Measurements from ENCODE around the gene SNAPC5. TPM values are rescaled to one million over a fixed set of nuclear protein-coding genes. Genes with fewer than 3 reads are reported as not detected.
"Not testable (repeated sequence)": the region's sequence is repeated elsewhere in the genome, so short reads cannot be mapped to it uniquely, and the experiment has no call there.

The SNAPC5 gene
- total and polyA plus RNA-seq, 10 of the 15 experiments (the other 5 are each of a cell fraction or from before 2014, with no cell fraction given) = 14.4 to 53.5 (median 36.9) TPM

DNA sequence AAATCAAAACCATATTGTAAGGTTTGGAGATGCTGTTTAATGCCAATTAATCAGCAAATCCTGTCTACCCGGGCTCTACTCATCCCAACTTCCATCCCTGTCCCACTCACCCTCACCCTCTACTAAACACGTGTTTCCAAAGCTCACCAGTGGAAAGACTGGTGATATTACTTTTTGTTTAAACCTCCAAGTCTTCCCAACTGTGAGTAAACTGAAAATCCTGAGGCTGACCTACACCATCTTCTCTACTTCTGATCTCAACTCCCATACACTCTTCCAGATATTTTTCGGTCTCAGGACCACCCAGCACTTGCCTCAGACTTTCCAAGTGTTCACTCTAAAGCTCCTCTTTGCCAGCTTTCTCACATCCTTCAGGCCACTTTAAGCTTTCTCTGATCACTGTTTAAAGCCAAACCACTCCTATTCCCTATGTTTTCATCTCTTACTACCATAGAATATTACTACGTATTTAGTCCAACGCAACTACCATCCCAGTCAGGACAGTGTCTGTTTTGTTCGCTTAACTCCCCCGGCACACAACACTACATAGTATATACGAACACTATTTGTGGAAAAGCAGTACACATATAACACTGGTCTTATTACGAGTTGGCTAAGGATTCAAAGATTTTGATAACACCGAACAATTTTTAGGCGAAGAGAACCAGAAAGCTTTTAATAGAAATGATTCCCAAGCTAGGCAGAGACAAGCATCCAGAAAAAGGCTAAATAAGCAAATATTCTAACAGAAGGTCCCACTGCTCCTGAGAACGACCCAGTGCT, 6.4 kb upstream of the SNAPC5 start:
- ChIA-PET POLR2A (interaction anchor here (0.5 to 2.3 kb wide), 9 partner anchors 31 to 283 kb away, joined by 3 to 9 read pairs (median 5); partner anchors contain the start of genes MAP2K1 and TIPIN), CTCF (interaction anchor here (1.2 to 1.9 kb wide), 3 partner anchors 63 to 149 kb away, joined by 4 to 11 read pairs (median 5); partner anchors contain the start of gene MAP2K1), SMC1A (ENCODE audit: uncharacterized antibody, unreplicated experiment) (interaction anchor here (0.7 to 2.5 kb wide), 5 partner anchors 93 to 582 kb away, joined by 4 to 10 read pairs (median 7); no protein-coding TSS in a partner anchor), RAD21 (ENCODE audit: unreplicated experiment) (interaction anchor here (0.7 to 1.5 kb wide), 2 partner anchors 101 to 118 kb away, joined by 3 to 4 read pairs; partner anchors contain the start of gene MAP2K1)
- H3K27ac ChIP-seq (ENCODE audit: control insufficient read depth, insufficient read depth) = peak overlapping the region; percentile 97
- BruUV-seq (replicated peaks) = TSS peak; percentile 71
- in situ Hi-C loops (cut with MboI) = loop anchor here (5.0 kb wide), 1 partner anchor 147 kb away; the partner anchor contains the start of gene TIPIN
- H3K9me3 ChIP-seq (replicated peaks; ENCODE audit: control insufficient read depth, insufficient read depth, low read length) = no peaks in the 10 kb centered on the region
- no peak overlapping the region for H2AFZ ChIP-seq (ENCODE audit: control insufficient read depth, low read depth, low read length)
- DNase-seq (ENCODE audit: low read depth, low spot score) (no peak), FAIRE-seq (no peak), ATAC-seq (no peak)
- H3K4me2 ChIP-seq (ENCODE audit: control insufficient read depth, insufficient read depth) = peak overlapping the region; percentile 39
- peaks cover 4% of the 10 kb centered on the region; the same call in 1 of the 2 replicates for H3K4me1 ChIP-seq (ENCODE audit: control insufficient read depth, insufficient read depth, low read length)
- peaks cover 4 to 29% of the 10 kb centered on the region in 2 experiments for H3K36me3 ChIP-seq (ENCODE audit: control insufficient read depth in 2 of 2, insufficient read depth in 2 of 2, low read length in 1 of 2)
- TF ChIP-seq MTA3 (IDR thresholded peaks at IDR 0.05; ENCODE audit: borderline replicate concordance, low read length) = peak; percentile 27; the same call in 1 of the 2 replicates
- no peak for TF ChIP-seq CHD2 (IDR thresholded peaks at IDR 0.05; ENCODE audit: borderline replicate concordance, low read depth, low read length)
- peaks cover 81% of the 10 kb centered on the region for H3K79me2 ChIP-seq (ENCODE audit: control insufficient read depth, insufficient read depth, low read length)
- peak overlapping the region; percentile 97 for H3K9ac ChIP-seq (ENCODE audit: control insufficient read depth, insufficient read depth, low read length)
- peak overlapping the region; percentile 99 for H3K4me3 ChIP-seq
- H4K20me1 ChIP-seq (ENCODE audit: control insufficient read depth, insufficient read depth) = peaks cover 3% of the 10 kb centered on the region; the same call in 1 of the 2 replicates
- WGBS (ENCODE audit: insufficient coverage, insufficient replicate concordance, low lambda C conversion rate, missing lambda C conversion rate) = 0% methylated on average over 12 of the region's 12 CpGs
- no peaks in the 10 kb centered on the region for H3K27me3 ChIP-seq (replicated peaks in 1 of 2; ENCODE audit: control insufficient read depth in 2 of 2, insufficient read depth in 2 of 2, low read length in 1 of 2)
- intact Hi-C loops (cut with micrococcal nuclease; ENCODE audit: unreplicated experiment) = loop anchor here (2.0 kb wide), 1 partner anchor 63 kb away; no protein-coding TSS in a partner anchor

DNA sequence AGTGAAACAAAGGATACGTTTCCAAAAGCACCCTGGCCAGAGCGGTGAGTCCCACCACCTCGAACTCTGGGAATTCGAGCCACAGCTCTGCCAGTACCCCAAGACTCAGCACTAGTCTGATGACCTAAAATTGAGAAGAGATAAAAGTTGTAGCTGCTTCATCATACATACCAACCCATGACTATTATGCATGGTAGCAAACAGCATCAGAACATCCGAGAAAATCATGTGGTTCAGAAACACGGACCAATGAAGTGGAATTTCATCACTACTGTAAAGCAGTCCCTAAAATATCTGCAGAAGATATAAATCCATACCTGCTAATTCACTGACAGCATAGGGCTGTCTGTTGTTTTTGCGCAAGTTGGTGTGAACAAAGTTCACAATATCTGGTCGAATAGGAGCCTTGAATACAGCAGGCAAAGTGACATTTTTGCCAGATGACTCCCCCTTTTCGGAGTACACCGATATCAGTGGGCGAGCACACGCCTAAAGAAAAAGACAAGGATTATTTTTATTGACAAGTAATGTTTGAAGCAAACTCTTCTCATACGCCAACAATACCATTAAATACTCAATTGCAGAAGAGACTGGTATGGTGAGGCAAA, 5.6 kb upstream of the SNAPC5 start:
- ATAC-seq; H3K27me3 ChIP-seq (replicated peaks in 1 of 2; ENCODE audit: control insufficient read depth in 2 of 2, insufficient read depth in 2 of 2, low read length in 1 of 2); BruUV-seq (replicated peaks); H3K4me1 ChIP-seq (ENCODE audit: control insufficient read depth, insufficient read depth, low read length); H3K9me3 ChIP-seq (replicated peaks; ENCODE audit: control insufficient read depth, insufficient read depth, low read length); H2AFZ ChIP-seq (ENCODE audit: control insufficient read depth, low read depth, low read length); H4K20me1 ChIP-seq (ENCODE audit: control insufficient read depth, insufficient read depth); FAIRE-seq; DNase-seq (ENCODE audit: low read depth, low spot score): not testable (repeated sequence)
- Histone ChIP-seq H3K4me2 (ENCODE audit: control insufficient read depth, insufficient read depth) (peak overlapping the region; percentile 39), H3K36me3 (ENCODE audit: control insufficient read depth in 2 of 2, insufficient read depth in 2 of 2, low read length in 1 of 2) (peaks cover 7 to 34% of the 10 kb centered on the region in 2 experiments), H3K9ac (ENCODE audit: control insufficient read depth, insufficient read depth, low read length) (peak overlapping the region; percentile 97), H3K27ac (ENCODE audit: control insufficient read depth, insufficient read depth) (peak overlapping the region; percentile 97), H3K4me3 (peak overlapping the region; percentile 99), H3K79me2 (ENCODE audit: control insufficient read depth, insufficient read depth, low read length) (peaks cover 77% of the 10 kb centered on the region)
- WGBS (ENCODE audit: insufficient coverage, insufficient replicate concordance, low lambda C conversion rate, missing lambda C conversion rate) = 5% methylated on average over 13 of the region's 13 CpGs
- ChIA-PET SMC1A (ENCODE audit: uncharacterized antibody, unreplicated experiment) (interaction anchor here (0.7 to 2.5 kb wide), 6 partner anchors 64 to 581 kb away, joined by 3 to 10 read pairs (median 6); no protein-coding TSS in a partner anchor), POLR2A (interaction anchor here (0.6 to 2.1 kb wide), 4 partner anchors 31 to 282 kb away, joined by 3 to 9 read pairs (median 4); partner anchors contain the start of gene MAP2K1), CTCF (interaction anchor here (1.3 to 1.9 kb wide), 2 partner anchors 64 to 116 kb away, joined by 5 to 11 read pairs; partner anchors contain the start of gene MAP2K1), RAD21 (ENCODE audit: unreplicated experiment) (interaction anchor here (1.5 kb wide), 1 partner anchor 117 kb away, joined by 4 read pairs; the partner anchor contains the start of gene MAP2K1)
- in situ Hi-C loops (cut with MboI) (loop anchor here (5.0 kb wide), 1 partner anchor 146 kb away; the partner anchor contains the start of gene TIPIN), intact Hi-C loops (cut with micrococcal nuclease; ENCODE audit: unreplicated experiment) (loop anchor here (2.0 kb wide), 1 partner anchor 64 kb away; no protein-coding TSS in a partner anchor)

Measured in GM12878 (cell line).